Stimulated activated CD4-positive, alpha-beta T cell treated with anti-CD3 and anti-CD28 coated beads, Interleukin-1b, Interleukin-23, amount 100 ng/mL, for 1 hour (primary cell): ENCODE data around the gene SERGEF.

Source experiments
- DNase-seq, 2 donors: peaks; one replicate each; pipeline ENCODE4 v3.0.0-alpha.2; 2020; ENCODE audit warnings: low read depth in 2 of 2

Gene SERGEF

GRCh38 chr11:18012906-18013781 lies at the start of gene SERGEF:
Gene SERGEF, minus strand, starts transcription at chr11:18013047. Its CDS starts 37 bp downstream, at chr11:18013010.
- DNase-seq = peak; percentile 80 to 84

DNA sequence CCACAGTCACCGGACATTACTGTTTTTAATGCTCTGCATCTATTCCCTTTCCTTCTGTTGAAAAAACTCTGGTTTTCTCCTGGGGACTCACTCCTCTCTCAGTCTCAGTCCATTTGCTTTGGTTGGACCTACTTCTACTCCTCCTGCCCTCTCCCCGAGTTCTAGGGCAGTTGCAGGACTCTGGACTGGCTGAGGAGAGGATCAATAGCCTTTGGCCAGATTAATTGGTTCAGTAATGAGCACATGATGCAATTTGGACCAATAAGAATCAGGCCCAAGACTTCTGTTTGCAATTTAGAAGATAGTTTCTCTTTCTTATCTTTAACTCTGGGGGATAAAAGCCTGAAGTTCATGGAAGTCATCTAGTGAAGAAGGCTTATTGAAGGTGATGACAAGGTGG lies 48.5 kb upstream of the SERGEF start:
- DNase-seq = no peak

DNA sequence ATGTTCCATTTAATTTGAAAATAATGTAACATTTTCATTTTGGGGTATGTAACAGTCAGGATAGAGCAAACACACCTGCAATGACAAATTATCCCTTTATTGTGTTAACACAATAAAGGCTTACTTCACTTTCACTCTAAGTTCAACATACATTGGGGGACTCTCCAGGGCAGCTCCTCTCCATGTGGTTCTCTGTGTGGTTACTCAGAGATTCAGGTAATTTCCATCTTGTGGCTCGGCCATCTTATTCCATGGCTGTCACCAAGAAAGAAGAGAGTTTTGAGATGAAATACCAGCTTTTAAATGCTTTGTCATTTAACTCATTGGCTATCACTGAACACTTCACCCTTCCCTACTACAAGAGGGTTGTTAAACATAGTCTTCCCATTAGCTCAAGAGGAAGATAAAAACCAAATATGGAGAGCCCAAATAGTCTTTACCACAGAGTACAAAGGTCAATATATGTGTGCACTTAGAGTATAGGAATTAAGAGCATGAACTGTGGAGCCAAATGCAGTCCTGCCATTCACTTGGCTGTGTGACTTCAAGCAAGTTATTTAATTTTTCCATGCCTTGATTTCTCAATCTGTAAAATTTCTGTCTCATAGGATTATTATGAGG lies 43.8 kb upstream of the SERGEF start:
- no peak for DNase-seq

- no peak for DNase-seq
These were observed 41.8 kb upstream of the SERGEF start for GRCh38 chr11:18054511-18055103.

DNA sequence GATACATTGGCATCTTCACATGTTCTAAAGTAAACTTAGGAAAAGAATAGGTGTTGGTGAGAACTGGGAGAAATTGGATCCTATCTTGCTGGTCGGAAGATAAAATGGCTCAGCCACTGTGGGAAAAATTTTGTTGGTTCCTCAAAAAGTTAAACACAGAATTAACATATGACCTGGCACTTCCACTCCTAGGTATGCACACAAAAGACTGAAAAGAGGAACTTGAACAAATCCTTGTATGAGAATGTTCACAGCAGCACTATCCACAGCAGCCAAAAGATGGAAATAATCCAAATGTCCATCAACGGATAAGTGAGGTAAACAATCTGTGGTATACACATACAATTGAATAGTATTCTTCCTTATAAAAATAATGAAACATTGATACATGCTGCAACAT lies 38.0 kb upstream of the SERGEF start:
- DNase-seq = no peak

DNA sequence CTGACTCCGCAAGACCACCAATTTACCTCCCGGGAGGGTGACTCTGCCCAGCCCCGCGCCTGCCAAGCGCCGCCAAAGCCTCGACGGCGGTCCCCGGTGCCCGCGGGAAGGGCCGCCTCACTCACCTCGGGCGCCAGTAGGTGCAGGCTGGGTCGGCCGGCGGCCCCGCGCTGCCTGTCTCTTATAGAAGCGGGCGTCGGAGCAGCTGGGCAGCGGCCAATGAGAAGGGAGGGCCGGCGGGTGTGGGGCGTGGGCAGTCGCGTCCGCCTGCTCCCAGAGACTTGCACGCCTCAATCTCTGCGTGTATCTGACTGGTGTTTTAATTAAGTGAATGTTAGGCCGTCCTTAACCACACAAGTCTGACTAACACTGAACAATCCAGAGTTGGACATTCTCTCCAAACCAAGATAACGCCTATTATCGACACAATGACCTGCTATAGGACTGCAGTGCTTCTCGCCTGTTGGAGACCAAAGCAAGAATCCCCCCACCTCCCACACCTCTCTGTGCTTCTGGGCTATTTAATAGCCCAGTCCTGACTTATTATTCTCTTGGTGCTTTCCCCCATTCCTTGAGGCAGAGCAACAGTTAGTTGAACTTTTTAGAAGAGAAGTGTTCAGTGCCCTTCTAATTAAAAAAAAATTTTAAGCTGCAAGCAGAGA lies 33.4 kb upstream of the SERGEF start, which contains the start of gene TPH1:
TSS of gene TPH1 (minus strand) at position 154 of the 662 bp plus-strand sequence. CDS start 5,507 bp downstream, outside the sequence.
- DNase-seq = no peak

- no peak for DNase-seq
These were observed 23.6 kb upstream of the SERGEF start for GRCh38 chr11:18036456-18036855.

- no peak for DNase-seq
These were observed 14.6 kb upstream of the SERGEF start for GRCh38 chr11:18027475-18027874.

DNA sequence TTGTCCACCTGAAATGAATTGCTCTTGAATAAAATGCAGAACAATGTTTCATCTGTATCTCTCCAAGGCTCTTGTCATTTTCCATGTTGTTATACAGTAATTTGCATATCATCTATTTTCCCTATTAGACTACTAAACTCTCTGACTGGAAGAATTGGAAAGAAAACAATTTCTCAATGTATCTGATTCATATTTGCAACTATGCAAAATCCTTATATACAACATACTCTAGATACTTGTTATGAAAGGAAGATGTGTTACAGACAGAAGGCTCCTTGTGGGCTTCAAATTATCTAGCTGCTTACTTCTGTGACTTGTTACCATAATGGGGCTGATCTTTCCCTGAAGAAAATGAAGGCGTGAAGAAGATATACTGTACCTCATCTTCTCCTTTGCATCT lies 9.6 kb upstream of the SERGEF start:
- no peak for DNase-seq

- no peak for DNase-seq
These were observed 6.8 kb upstream of the SERGEF start for GRCh38 chr11:18019650-18020049.

DNA sequence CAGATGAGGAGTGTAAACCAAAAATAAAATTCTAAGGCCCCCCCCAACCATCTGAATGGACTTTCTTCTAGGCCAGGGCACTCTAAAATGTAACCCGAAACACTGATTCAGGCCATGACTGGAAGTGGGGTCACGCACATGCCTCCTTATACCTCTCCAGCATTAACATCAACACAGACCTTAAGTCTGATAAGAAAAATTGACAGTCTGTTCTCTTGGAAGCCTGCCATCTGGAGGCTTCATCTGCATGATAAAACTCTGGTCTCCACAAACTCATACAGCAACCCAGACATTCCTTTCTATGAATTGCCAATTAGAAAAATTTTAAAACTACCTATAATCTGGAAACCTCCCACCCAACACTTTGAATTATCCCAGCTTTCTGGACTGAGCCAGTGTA lies 3.9 kb upstream of the SERGEF start:
- DNase-seq = no peak

DNA sequence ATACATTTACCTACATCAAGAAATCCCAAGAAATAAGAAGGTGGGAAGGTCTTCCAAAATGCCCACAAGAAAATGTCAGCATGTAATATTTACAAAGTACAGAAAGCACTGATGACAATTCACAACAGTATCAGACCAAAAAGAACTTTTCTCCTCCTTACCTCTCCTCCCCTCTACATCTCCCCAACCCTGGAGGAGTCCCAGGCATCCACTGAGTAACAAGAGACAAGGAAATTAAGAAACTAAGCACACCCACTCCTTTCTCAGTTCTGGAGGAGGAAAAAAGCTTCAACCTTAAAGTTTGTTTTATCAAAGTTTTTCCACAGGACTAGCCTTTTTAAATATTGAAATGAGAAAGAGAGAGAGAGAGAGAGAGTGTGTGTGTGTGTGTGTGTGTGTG lies 2.0 kb upstream of the SERGEF start:
- no peak for DNase-seq

GRCh38 chr11:18013790-18014507 lies 1.1 kb upstream of the SERGEF start:
- DNase-seq = no peak

- no peak for DNase-seq
These were observed 533 bp downstream of the SERGEF start for GRCh38 chr11:18012122-18012905.

DNA sequence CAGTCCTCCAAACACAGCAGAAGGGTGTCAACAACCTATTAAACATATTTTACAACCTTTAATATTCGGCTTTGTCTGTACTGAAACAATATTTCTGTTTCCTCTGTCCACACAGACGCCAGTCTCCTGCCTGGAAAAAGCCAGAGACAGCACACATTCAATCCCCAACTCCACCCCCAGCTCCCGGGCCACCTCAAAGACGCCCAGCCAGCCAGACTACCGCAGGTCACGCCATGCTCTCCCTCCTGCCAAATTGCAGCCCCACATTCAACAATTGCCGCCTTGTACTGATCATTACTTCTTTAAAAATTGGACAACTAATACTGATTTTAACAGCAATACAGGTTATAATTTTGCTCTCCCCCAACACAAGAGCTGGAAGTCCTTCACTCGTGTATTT lies 1.2 kb downstream of the SERGEF start:
- DNase-seq = no peak

DNA sequence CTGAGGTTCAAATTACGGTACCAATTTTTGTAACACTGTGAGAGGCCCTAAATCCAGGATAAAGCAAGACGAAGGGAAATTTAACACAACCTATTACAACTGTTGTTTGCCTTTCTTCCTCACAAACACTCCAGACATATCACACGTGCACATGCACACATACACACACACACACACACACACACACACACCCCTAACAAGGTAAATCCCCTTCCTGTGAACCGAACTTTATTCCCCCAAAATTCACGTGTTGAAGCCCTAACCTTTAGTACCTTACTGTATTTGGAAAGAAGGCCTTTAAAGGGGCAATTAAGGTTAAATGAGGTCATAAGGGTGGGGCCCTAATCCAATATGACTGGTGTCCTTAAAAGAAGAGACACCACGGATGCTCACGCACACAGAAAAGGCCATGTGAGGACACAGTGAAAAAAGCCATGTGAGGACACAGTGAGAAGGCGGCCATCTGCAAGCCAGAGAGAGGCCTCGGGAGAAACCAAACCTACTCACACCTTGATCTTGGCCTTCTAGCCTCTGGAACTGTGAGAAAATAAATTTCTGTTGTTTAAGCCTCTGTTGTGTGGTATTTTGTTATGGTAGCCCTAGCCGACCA lies 1.8 kb downstream of the SERGEF start:
- DNase-seq = no peak

DNA sequence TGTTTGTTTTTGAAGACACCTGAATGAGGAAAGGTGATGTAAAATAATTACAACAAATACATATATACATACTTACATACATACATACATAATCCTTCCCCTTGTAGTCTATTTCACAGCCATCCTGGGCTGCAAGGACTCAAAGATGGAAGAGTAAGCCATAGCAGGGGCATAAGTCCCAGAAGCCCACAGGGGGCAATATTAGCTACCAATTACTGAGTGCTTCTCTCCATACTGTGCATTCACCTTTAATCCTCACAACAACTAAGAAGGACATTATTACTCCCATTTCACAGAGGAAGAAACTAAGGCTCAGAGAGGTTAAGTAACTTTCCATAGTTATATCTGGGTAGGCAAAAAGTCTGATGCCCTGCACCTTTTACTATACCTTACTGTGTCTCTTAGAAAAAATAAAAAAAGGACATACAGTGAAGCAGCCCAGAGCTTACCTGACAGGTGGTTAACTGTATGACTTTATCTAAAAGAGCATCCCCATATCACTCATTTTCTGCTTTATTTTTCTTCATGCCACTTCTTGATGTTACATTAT lies 2.7 kb downstream of the SERGEF start:
- DNase-seq = no peak

GRCh38 chr11:18005376-18006129 lies 7.3 kb downstream of the SERGEF start:
- DNase-seq = no peak

DNA sequence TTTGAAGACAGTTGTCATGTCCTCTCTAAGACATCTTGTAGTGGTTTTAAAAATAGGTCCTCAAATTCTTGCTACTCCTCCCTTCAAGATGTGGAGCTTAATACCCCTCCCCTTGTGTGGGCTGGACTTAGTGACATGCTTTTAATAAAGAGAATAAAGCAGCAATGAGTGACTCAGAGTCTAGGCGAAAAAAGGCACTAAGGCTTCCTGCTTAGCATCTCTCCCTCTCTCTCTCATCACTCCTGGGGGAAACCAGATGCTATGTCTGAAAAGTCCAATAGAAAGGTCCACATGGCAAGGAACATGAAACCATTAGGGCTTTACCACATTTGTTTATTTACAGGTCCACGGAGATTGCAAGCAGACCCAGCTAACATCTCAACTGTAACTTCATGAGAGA lies 11.7 kb downstream of the SERGEF start:
- DNase-seq = no peak
